Gastrocnemius medialis (tissue), 4 donors: Measurements from ENCODE around the gene SENP2. TPM values are rescaled to one million over a fixed set of nuclear protein-coding genes. Genes with fewer than 3 reads are reported as not detected.
A peak's percentile ranks its signal among the peaks of the same experiment; 100 is the strongest.

ENCODE experiments used
- ATAC-seq, 2 donors: fragments of 150-250 bp; one replicate each; pipeline ENCODE4 v1.9.1; 2016
- DNase-seq, 2 donors: peaks; one replicate each; pipeline ENCODE4 v3.0.0-alpha.2; 2019
- H3K27ac ChIP-seq, 4 donors: fragments of 200-600 bp; sonication (generic); 1 replicate in 1 of 4; 2 replicates in 3 of 4; pipeline ENCODE4 v1.5.1; 2016 to 2018; ENCODE audit warnings: mild to moderate bottlenecking in 2 of 4, moderate library complexity in 1 of 4
- H3K27me3 ChIP-seq, 3 donors: fragments of 200-600 bp; sonication (generic) in 2 of 3; 1 replicate in 1 of 3; 2 replicates in 2 of 3; pipeline versions ENCODE4 v1.5.1 to v1.6.0; 2016 to 2019; ENCODE audit warnings: mild to moderate bottlenecking in 1 of 3, moderate library complexity in 1 of 3
- H3K36me3 ChIP-seq, 2 donors: fragments of 200-600 bp; sonication (generic) in 1 of 2; one replicate each; pipeline ENCODE4 v1.5.1; 2017 to 2018
- H3K4me1 ChIP-seq, 2 donors: fragments of 200-600 bp; sonication (generic) in 1 of 2; one replicate each; pipeline ENCODE4 v1.5.1; 2016 to 2017; ENCODE audit warnings: mild to moderate bottlenecking in 2 of 2
- H3K4me3 ChIP-seq, 4 donors: fragments of 200-600 bp; sonication (generic) in 3 of 4; 1 replicate in 1 of 4; 2 replicates in 3 of 4; pipeline ENCODE4 v1.5.1; 2016 to 2019; ENCODE audit warnings: mild to moderate bottlenecking in 2 of 4
- H3K9me3 ChIP-seq, 3 donors: fragments of 200-600 bp; sonication (generic) in 2 of 3; 1 replicate in 1 of 3; 2 replicates in 2 of 3; pipeline ENCODE4 v1.5.1; 2016 to 2019
- CTCF ChIP-seq, 5 experiments: fragments of 450-650 bp in 3 of 5; fragments of 200-600 bp in 2 of 5; sonication (generic) in 2 of 5; IDR thresholded peaks in 4 of 5; conservative IDR thresholded peaks in 1 of 5; 1 replicate in 4 of 5; 2 replicates in 1 of 5; pipeline ENCODE4 v1.5.1; 2016 to 2019; ENCODE audit warnings: antibody characterized with exemption in 5 of 5, mild to moderate bottlenecking in 3 of 5, moderate library complexity in 3 of 5
- POLR2A ChIP-seq, 2 donors: fragments of 450-650 bp; IDR thresholded peaks; one replicate each; pipeline ENCODE4 v1.6.1; 2017; ENCODE audit warnings: antibody characterized with exemption in 2 of 2, mild to moderate bottlenecking in 2 of 2, moderate library complexity in 2 of 2
- in situ Hi-C, 4 donors: fragments of 200-750 bp; cut with MboI; loops; one replicate each; pipeline versions ENCODE4 v1.15.0 to v1.8.0; 2017; ENCODE audit warnings: low sequenced_read_pairs in 4 of 4
- intact Hi-C: fragments of 100-400 bp; cut with DNase I; formaldehyde crosslinking; loops from one replicate; pipeline ENCODE4 v1.15.1; 2023; ENCODE audit warnings: low total_unique reads
- total RNA-seq, 4 donors: library from RNA; depleted of rRNA; stranded (reverse); fragments of >200 nt; gene quantifications; one replicate each; pipeline versions ENCODE4 v1.1.0 to v1.2.3, GENCODE V29; 2016

The SENP2 gene
- total RNA-seq, 4 donors from 2014 or later = 18.6 to 34.9 (median 31.3) TPM

GRCh38 chr3:185677146-185677829 is 91.2 kb downstream of the SENP2 start:
- in situ Hi-C loops (no loop called here), intact Hi-C loops (no loop called here)
- DNase-seq (no peak), ATAC-seq (no peak)
- Histone ChIP-seq H3K36me3 (no peaks in the 10 kb centered on the region), H3K4me3 (no peak overlapping the region), H3K27me3 (no peaks in the 10 kb centered on the region), H3K9me3 (no peaks in the 10 kb centered on the region), H3K4me1 (no peaks in the 10 kb centered on the region), H3K27ac (no peak overlapping the region)
- peak in 1 of 5 experiments; percentile 6 for TF ChIP-seq CTCF (IDR thresholded peaks at IDR 0.05 in 4 of 5, conservative IDR thresholded peaks at IDR 0.05 in 1 of 5)
- TF ChIP-seq POLR2A (IDR thresholded peaks at IDR 0.05) = no peak

- TF ChIP-seq POLR2A (IDR thresholded peaks at IDR 0.05) (no peak), CTCF (IDR thresholded peaks at IDR 0.05 in 4 of 5, conservative IDR thresholded peaks at IDR 0.05 in 1 of 5) (no peak)
- intact Hi-C loops = no loop called here
These were observed 91.9 kb downstream of the SENP2 start for GRCh38 chr3:185678027-185678426.

GRCh38 chr3:185680231-185680630 is 94.1 kb downstream of the SENP2 start:
- DNase-seq (no peak), ATAC-seq (no peak)
- in situ Hi-C loops = no loop called here
- Histone ChIP-seq H3K4me1 (no peaks in the 10 kb centered on the region), H3K9me3 (no peaks in the 10 kb centered on the region), H3K36me3 (no peaks in the 10 kb centered on the region), H3K4me3 (no peak overlapping the region), H3K27ac (no peak overlapping the region), H3K27me3 (no peaks in the 10 kb centered on the region)
- intact Hi-C loops = no loop called here
- TF ChIP-seq CTCF (IDR thresholded peaks at IDR 0.05 in 4 of 5, conservative IDR thresholded peaks at IDR 0.05 in 1 of 5) (no peak), POLR2A (IDR thresholded peaks at IDR 0.05) (no peak)

More at GRCh38 chr3:185678027-185678426, 91.9 kb downstream of the SENP2 start:
- H3K27ac ChIP-seq = no peak overlapping the region
- in situ Hi-C loops = no loop called here
- ATAC-seq (no peak), DNase-seq (no peak)
- no peaks in the 10 kb centered on the region for H3K4me1 ChIP-seq
- H3K9me3 ChIP-seq = no peaks in the 10 kb centered on the region
- H3K36me3 ChIP-seq = no peaks in the 10 kb centered on the region
- H3K4me3 ChIP-seq = no peak overlapping the region
- no peaks in the 10 kb centered on the region for H3K27me3 ChIP-seq

Other genes starting within 250 kb of the SENP2 start
- gene MAP3K13, start 223.2 kb upstream of the SENP2 start, total RNA-seq = 1 to 10 TPM; 1.6 to 6.5 (median 4.6) TPM
- gene TMEM41A, start 87.3 kb upstream of the SENP2 start, total RNA-seq = 10 to 100 TPM in 1 of 4 donors, 1 to 10 TPM in 3; 4.8 to 11.5 (median 6.5) TPM
- gene LIPH, start 33.7 kb upstream of the SENP2 start, total RNA-seq = under 1 TPM in 2 of 4 donors, not detected in 2; 0.11 to 0.41 TPM
- 1 to 10 TPM in 3 of 4 donors, under 1 TPM in 1; 0.97 to 6.3 (median 1.7) TPM for gene IGF2BP2, start 238.7 kb downstream of the SENP2 start, total RNA-seq